Upper lobe of right lung (tissue), 1 donor: Measurements from ENCODE around the gene APH1B. TPM values are rescaled to one million over a fixed set of nuclear protein-coding genes. Genes with fewer than 3 reads are reported as not detected.

ENCODE experiments used
- ATAC-seq: fragments of 200-7000 bp; cut with Tn5 transposase; one replicate; pipeline ENCODE4 v1.9.1; 2020; ENCODE audit warnings: mild to moderate bottlenecking, moderate library complexity
- DNase-seq: peaks from one replicate; pipeline ENCODE4 v3.0.0-alpha.2; 2020
- H3K27ac ChIP-seq: fragments of 200-600 bp; one replicate; pipeline ENCODE4 v1.8.0; 2022
- H3K27me3 ChIP-seq: fragments of 200-600 bp; one replicate; pipeline ENCODE4 v1.8.0; 2022; ENCODE audit warnings: mild to moderate bottlenecking
- H3K36me3 ChIP-seq: fragments of 200-600 bp; one replicate; pipeline ENCODE4 v1.8.0; 2022
- H3K4me1 ChIP-seq: fragments of 200-600 bp; one replicate; pipeline ENCODE4 v1.8.0; 2022
- H3K4me3 ChIP-seq: fragments of 200-600 bp; one replicate; pipeline ENCODE4 v1.8.0; 2022; ENCODE audit warnings: mild to moderate bottlenecking
- H3K9me3 ChIP-seq: fragments of 200-600 bp; one replicate; pipeline ENCODE4 v1.8.0; 2022
- intact Hi-C: fragments of 100-400 bp; cut with DNase I; formaldehyde crosslinking; loops from one replicate; pipeline ENCODE4 v1.11.0; 2022
- total RNA-seq: library from RNA; stranded (reverse); fragmentation: NEBNext Ultra II Directional; extraction: Animal tissue kit (Norgen Biotek cat#: 25700); gene quantifications from one replicate; pipeline ENCODE4 v1.2.1, GENCODE V29; 2021
- TF ChIP-seq, protein P1 (sequence below): fragments of 200-600 bp; IDR thresholded peaks from one replicate; pipeline ENCODE4 v1.8.0; 2022; ENCODE audit warnings: antibody characterized with exemption
- donor health status: DM: no; HTN: yes; CAD: no; lungs with severe emphysema.

APH1B gene
- total RNA-seq, 1 donor from 2014 or later: 20.0 TPM

DNA sequence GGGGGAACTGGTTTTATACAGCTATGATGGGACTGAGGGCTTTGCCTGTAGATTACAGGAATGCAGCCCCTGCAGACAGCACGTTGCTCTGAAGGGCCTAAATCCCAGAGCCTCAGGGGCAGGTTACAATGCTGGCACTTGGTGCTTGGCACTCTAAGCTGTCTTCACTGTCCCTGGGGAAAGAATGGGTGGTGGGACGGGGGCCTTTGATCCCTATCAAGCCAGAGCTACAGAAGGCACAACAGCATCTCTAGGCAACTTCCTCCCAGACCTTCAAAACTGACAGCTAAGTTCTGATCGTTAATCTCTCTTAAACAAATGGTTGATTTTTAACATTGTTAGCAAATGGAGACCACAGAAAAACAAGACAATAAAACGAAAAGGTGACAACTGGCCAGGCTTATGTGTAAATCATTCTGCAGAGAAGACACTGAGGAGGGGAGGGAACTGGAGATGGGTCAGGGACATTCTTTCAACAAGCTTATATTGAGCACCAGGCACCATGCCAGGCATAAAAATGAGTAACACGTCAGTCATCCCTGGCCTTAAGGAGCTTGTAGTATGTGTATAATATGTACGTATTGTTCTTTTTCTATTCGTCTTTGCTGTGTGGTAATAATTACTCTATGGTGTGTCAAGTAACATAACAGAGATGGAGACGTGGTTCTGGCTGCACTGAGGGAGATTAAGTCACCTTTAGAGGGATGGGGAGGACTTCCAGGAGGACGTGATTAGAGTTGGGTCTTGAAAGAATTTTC lies 55.1 kb downstream of the APH1B start:
- Histone ChIP-seq H3K4me1 (no peaks in the 10 kb centered on the region), H3K27ac (no peak overlapping the region), H3K36me3 (no peaks in the 10 kb centered on the region), H3K4me3 (no peak overlapping the region), H3K27me3 (no peaks in the 10 kb centered on the region), H3K9me3 (no peaks in the 10 kb centered on the region)
- intact Hi-C loops: no loop called here
- DNase-seq (no peak), ATAC-seq (no peak)
- TF ChIP-seq, protein P1, sequence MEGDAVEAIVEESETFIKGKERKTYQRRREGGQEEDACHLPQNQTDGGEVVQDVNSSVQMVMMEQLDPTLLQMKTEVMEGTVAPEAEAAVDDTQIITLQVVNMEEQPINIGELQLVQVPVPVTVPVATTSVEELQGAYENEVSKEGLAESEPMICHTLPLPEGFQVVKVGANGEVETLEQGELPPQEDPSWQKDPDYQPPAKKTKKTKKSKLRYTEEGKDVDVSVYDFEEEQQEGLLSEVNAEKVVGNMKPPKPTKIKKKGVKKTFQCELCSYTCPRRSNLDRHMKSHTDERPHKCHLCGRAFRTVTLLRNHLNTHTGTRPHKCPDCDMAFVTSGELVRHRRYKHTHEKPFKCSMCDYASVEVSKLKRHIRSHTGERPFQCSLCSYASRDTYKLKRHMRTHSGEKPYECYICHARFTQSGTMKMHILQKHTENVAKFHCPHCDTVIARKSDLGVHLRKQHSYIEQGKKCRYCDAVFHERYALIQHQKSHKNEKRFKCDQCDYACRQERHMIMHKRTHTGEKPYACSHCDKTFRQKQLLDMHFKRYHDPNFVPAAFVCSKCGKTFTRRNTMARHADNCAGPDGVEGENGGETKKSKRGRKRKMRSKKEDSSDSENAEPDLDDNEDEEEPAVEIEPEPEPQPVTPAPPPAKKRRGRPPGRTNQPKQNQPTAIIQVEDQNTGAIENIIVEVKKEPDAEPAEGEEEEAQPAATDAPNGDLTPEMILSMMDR: no peak

DNA sequence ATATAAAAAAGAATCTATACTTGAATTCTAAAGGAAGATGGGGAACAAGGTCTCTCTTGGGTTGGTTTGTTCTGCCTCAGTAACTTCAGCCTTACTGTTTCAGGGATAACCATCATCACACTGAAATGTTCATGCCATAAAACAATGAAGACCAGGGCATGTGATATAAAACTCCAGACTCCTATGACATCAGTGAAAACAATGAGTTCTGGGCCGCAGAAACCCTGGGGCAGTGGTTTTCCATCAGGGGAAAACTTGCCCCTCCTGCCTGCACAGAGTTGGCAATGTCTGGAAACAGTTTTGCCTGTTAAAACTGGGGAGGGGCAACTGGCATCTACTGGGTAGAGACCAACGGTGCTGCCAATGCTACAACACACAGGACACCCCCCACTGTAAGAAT lies 57.4 kb downstream of the APH1B start:
- intact Hi-C loops: no loop called here
- no peak overlapping the region for H3K4me3 ChIP-seq
- no peaks in the 10 kb centered on the region for H3K4me1 ChIP-seq
- TF ChIP-seq, protein P1: no peak
- ATAC-seq (no peak), DNase-seq (no peak)
- H3K27me3 ChIP-seq: no peaks in the 10 kb centered on the region
- H3K27ac ChIP-seq: no peak overlapping the region
- no peaks in the 10 kb centered on the region for H3K36me3 ChIP-seq
- H3K9me3 ChIP-seq: no peaks in the 10 kb centered on the region

DNA sequence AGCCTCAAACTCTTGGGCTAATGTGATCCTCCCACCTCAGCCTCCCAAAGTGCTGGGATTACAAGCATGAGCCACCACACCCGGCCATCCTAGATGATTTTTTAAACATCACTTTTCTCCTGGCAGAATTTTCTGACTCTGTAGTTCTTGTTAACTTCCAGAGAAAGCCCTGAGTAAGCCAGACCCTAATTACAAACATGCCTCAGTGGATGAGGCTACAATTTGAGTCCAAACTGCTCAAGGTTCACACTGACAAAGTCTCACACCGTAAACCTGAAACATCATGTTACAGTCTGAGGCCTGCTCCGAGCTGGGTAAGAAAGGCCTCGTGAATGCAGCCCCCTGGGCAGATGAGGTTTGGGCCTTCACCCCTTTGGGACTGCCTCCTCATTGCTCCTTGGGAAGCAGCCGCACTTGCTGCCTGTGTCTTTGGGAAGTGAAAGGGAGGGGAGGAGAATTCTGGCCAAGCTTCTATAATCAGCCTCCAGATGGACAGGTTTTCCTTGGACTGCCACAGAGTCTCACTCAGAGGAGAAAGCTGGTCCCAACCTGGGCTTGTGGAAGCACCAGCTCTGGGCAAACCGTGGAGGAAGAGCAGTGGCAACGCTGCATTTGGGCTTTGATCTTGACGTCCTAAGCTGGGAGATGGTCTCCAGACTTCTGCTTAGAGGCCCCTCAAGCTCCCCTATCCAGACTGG lies 58.3 kb downstream of the APH1B start:
- Histone ChIP-seq H3K36me3 (no peaks in the 10 kb centered on the region), H3K27me3 (no peaks in the 10 kb centered on the region), H3K4me1 (no peaks in the 10 kb centered on the region), H3K9me3 (no peaks in the 10 kb centered on the region), H3K27ac (no peak overlapping the region), H3K4me3 (no peak overlapping the region)
- ATAC-seq (no peak), DNase-seq (no peak)
- intact Hi-C loops: no loop called here
- TF ChIP-seq, protein P1: no peak

DNA sequence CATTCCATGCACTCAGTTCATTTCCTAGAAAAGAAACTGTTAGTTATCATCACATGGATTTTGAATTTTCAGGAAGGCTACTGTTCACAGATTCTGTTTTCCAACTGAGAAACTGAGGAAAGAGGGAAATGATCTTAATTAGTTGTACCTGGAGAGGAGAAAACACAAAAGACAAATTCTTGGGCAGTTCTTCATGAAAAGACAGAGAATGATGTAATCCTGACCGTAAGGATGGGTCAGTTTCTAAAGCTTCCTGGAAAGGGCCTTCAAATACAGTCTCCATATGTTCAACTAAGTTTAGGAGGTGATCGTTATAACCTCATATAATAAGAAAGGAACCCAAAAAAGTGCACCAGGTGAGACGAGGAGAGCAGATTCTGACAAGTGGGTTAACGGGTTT lies 59.6 kb downstream of the APH1B start:
- DNase-seq (no peak), ATAC-seq (no peak)
- Histone ChIP-seq H3K4me3 (no peak overlapping the region), H3K36me3 (no peaks in the 10 kb centered on the region), H3K4me1 (no peaks in the 10 kb centered on the region), H3K9me3 (no peaks in the 10 kb centered on the region), H3K27ac (no peak overlapping the region), H3K27me3 (no peaks in the 10 kb centered on the region)
- intact Hi-C loops: no loop called here
- TF ChIP-seq, protein P1: no peak

DNA sequence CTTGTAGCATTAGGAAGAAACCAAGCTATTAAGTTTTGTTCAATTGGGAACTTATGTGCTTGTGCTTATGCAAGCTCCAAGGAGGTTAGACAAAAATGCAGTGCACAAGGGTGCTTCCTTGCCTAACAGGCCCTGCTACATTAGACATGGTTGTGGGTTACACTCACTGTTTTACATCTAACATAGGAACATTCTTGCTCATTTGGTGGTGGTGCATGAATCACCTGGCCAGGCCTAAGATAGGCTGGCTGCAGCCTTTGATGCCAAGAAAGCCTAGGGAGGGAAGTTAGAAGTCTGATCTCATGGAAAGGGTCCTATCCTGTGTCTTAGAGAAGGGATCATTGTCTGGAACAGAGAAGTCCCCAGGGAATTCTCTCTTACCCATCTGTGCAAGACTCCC lies 60.8 kb downstream of the APH1B start:
- H3K27me3 ChIP-seq: no peaks in the 10 kb centered on the region
- intact Hi-C loops: no loop called here
- H3K4me3 ChIP-seq: no peak overlapping the region
- H3K4me1 ChIP-seq: no peaks in the 10 kb centered on the region
- DNase-seq: no peak
- H3K9me3 ChIP-seq: no peaks in the 10 kb centered on the region
- TF ChIP-seq, protein P1: no peak
- no peaks in the 10 kb centered on the region for H3K36me3 ChIP-seq
- no peak overlapping the region for H3K27ac ChIP-seq
- ATAC-seq: no peak
